Measurements from ENCODE around the gene STRA6.

STRA6 gene

GRCh38 chr15:74202452-74203401 is at the start of gene STRA6:
TSS of gene STRA6 (minus strand) at chr15:74202787. CDS start at chr15:74202267, 520 bp downstream.
- Histone ChIP-seq H3K9me3 (no peaks in the 10 kb centered on the region), H3K27ac (peak within 1 kb of the TSS; percentile 38; the same call in 1 of the 2 replicates), H3K4me1 (peaks cover 78% of the 10 kb centered on the region), H4K20me1 (no peaks in the 10 kb centered on the region), H3K4me2 (peak within 1 kb of the TSS; percentile 82), H3K9ac (peak within 1 kb of the TSS; percentile 53; the same call in 1 of the 2 replicates), H3K4me3 (no peak within 1 kb of the TSS; the same call in 1 of the 2 replicates), H3K36me3 (no peaks in the 10 kb centered on the region), H3K27me3 (no peaks in the 10 kb centered on the region)
- TF ChIP-seq Cebpa-rat (IDR thresholded peaks at IDR 0.05): no peak

- H3K4me2 ChIP-seq: no peak overlapping the region
- no peaks in the 10 kb centered on the region for H3K36me3 ChIP-seq
- H3K4me3 ChIP-seq: no peak overlapping the region
- H3K27ac ChIP-seq: no peak overlapping the region
- TF ChIP-seq Cebpa-rat (IDR thresholded peaks at IDR 0.05): no peak
- H4K20me1 ChIP-seq: 0 out of 2 replicates have a peak, but pooled peaks cover 6% of the 10 kb centered on the region
- H3K27me3 ChIP-seq: no peaks in the 10 kb centered on the region
- H3K9ac ChIP-seq: no peak overlapping the region
- peaks cover 9% of the 10 kb centered on the region for H3K4me1 ChIP-seq
- H3K9me3 ChIP-seq: no peaks in the 10 kb centered on the region
Measured at GRCh38 chr15:74252291-74252690, 49.7 kb upstream of the STRA6 start.

DNA sequence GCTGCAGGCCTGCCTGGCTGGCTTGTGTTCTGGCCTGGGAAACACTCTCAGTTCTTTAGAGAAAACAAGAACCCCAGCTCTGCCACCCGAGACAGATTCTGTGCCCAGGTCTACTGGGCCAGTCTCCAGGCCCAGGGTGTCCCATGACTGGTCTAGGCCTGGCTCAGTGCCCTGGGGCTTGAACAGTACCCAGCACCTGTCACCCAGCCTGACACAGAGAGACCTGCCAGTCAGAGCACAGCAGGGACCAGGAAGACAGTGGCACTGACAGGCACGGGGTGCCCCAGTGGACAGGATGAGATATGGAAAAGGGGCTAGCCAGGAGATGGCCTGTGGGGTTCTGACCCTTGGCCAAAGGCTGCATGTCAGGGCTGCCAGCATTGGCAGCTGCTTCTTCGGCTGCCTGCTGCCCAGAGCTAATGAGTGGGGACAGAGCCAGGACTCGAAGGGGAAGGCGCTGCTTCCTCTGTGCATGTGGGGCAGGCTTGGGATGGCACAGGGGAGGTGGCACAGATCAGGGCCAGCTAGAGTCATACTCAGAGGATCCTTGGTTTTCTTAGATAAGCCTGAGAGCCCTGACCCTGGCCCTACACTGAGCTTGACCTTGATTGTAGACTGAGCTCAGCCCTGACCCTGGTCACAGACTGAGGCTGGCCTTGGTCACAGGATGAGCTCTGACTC is 48.7 kb upstream of the STRA6 start:
- Histone ChIP-seq H3K4me1 (no peaks in the 10 kb centered on the region), H3K36me3 (no peaks in the 10 kb centered on the region), H3K27ac (no peak overlapping the region), H3K4me3 (no peak overlapping the region), H4K20me1 (0 out of 2 replicates have a peak, but pooled peaks cover 6% of the 10 kb centered on the region), H3K9me3 (no peaks in the 10 kb centered on the region), H3K27me3 (no peaks in the 10 kb centered on the region), H3K9ac (no peak overlapping the region), H3K4me2 (no peak overlapping the region)
- no peak for TF ChIP-seq Cebpa-rat (IDR thresholded peaks at IDR 0.05)

GRCh38 chr15:74250266-74250665 is 47.7 kb upstream of the STRA6 start:
- H3K4me3 ChIP-seq: no peak overlapping the region
- no peaks in the 10 kb centered on the region for H4K20me1 ChIP-seq
- H3K9me3 ChIP-seq: no peaks in the 10 kb centered on the region
- H3K27ac ChIP-seq: no peak overlapping the region
- H3K36me3 ChIP-seq: no peaks in the 10 kb centered on the region
- H3K4me1 ChIP-seq: no peaks in the 10 kb centered on the region
- no peak overlapping the region for H3K9ac ChIP-seq
- no peaks in the 10 kb centered on the region for H3K27me3 ChIP-seq
- no peak overlapping the region for H3K4me2 ChIP-seq
- no peak for TF ChIP-seq Cebpa-rat (IDR thresholded peaks at IDR 0.05)

DNA sequence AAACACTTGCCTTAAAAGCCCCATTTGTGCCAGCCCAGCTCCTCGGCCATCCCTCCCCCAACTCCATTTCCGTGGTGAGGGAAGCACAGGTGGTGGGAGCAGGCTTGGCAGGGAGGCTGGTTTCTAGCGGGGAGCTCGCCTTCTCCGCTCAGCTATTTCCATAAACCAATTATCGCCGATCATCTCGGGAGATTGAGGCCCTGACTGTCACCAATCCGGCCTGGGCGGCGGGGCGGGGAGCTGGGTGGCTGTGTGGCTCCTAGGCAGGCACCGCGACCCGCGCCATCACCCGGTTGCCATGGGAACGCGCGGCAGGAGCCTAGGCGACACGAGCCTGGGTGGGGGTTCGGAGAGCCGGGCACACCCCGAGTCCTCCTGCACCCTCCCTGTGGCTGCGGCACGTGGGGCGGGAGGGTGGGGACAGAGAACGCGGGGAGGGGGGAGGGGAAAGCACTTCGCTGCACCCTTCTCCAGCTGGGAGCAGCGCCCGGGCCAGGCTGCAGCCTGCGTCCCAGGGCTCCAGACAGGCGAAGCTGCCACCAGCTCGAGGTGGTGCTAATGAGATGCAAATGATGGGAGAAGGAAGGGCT is 42.9 kb upstream of the STRA6 start:
- Histone ChIP-seq H3K27ac (no peak overlapping the region), H3K27me3 (no peaks in the 10 kb centered on the region), H3K4me3 (no peak overlapping the region), H3K9ac (no peak overlapping the region), H4K20me1 (no peaks in the 10 kb centered on the region), H3K9me3 (no peaks in the 10 kb centered on the region), H3K36me3 (no peaks in the 10 kb centered on the region), H3K4me1 (peaks cover 5% of the 10 kb centered on the region), H3K4me2 (no peak overlapping the region)
- TF ChIP-seq Cebpa-rat (IDR thresholded peaks at IDR 0.05): no peak

DNA sequence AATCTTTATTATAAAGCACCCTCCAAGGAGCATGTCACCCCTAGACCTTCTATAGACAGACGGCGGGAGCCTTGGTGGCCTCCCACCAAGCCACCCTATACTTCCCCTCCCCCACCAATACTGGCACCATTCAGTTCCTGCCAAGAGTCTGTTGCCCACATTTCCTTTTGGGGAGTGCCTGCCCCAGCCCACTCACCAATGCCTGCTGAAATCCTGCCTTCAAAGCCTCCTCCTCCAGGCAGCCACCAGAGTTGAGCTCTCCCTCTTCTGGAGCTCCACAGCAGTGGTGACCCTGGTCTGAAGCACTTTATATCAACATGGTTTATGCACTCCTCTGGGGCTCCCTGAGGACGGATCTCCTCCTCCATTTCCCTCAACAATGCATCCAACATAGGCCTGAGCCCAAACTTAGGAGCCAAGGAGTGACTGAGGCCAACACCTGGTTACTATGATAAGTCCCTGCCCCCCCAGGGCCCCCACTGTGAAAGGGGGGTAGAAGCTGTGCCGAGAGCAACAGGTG is 42.3 kb upstream of the STRA6 start:
- Histone ChIP-seq H4K20me1 (no peaks in the 10 kb centered on the region), H3K9me3 (no peaks in the 10 kb centered on the region), H3K4me1 (peaks cover 11% of the 10 kb centered on the region), H3K4me3 (no peak overlapping the region), H3K27me3 (no peaks in the 10 kb centered on the region), H3K4me2 (no peak overlapping the region), H3K9ac (no peak overlapping the region), H3K27ac (no peak overlapping the region), H3K36me3 (no peaks in the 10 kb centered on the region)
- no peak for TF ChIP-seq Cebpa-rat (IDR thresholded peaks at IDR 0.05)

DNA sequence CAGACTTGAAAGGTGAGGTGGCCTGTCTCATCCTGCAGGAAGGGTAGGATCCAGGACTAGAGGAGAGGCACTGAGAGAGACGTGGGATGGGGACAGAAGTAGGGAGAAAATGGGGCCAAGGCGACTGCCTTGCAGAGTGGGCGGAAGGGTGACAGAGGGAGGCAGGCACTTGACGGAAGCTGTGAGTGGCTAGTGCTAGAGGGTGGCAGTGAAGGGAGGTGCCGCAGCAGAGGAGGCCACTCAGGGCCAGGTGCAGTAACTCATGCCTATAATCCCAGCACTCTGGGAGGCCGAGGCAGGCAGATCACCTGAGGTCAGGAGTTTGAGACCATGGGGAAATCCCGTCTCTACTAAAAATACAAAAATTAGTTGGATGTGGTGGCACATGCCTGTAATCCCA is 40.8 kb upstream of the STRA6 start:
- Histone ChIP-seq H3K9me3 (no peaks in the 10 kb centered on the region), H3K4me2 (no peak overlapping the region), H4K20me1 (no peaks in the 10 kb centered on the region), H3K4me3 (no peak overlapping the region), H3K36me3 (no peaks in the 10 kb centered on the region), H3K4me1 (peaks cover 19% of the 10 kb centered on the region), H3K27ac (no peak overlapping the region), H3K27me3 (no peaks in the 10 kb centered on the region), H3K9ac (no peak overlapping the region)
- no peak for TF ChIP-seq Cebpa-rat (IDR thresholded peaks at IDR 0.05)

- H3K36me3 ChIP-seq: no peaks in the 10 kb centered on the region
- H3K27ac ChIP-seq: no peak overlapping the region
- H3K4me3 ChIP-seq: no peak overlapping the region
- no peaks in the 10 kb centered on the region for H3K27me3 ChIP-seq
- no peaks in the 10 kb centered on the region for H4K20me1 ChIP-seq
- no peak overlapping the region for H3K9ac ChIP-seq
- H3K4me2 ChIP-seq: no peak overlapping the region
- H3K4me1 ChIP-seq: peaks cover 19% of the 10 kb centered on the region
- no peak for TF ChIP-seq Cebpa-rat (IDR thresholded peaks at IDR 0.05)
- H3K9me3 ChIP-seq: no peaks in the 10 kb centered on the region
Measured at GRCh38 chr15:74242441-74243185, 40.0 kb upstream of the STRA6 start.

Data from BLaER1 (cell line).